Measurements from ENCODE around the gene IL6ST.
"Not testable (repeated sequence)": the region's sequence is repeated elsewhere in the genome, so short reads cannot be mapped to it uniquely, and the experiment has no call there.

IL6ST gene

GRCh38 chr5:56003679-56004078 is 8.9 kb upstream of the IL6ST start:
- DNase-seq (ENCODE audit: low read depth) = no peak

GRCh38 chr5:56003179-56003578 is 8.4 kb upstream of the IL6ST start:
- DNase-seq (ENCODE audit: low read depth) = no peak

GRCh38 chr5:56002303-56002702 is 7.5 kb upstream of the IL6ST start:
- DNase-seq (ENCODE audit: low read depth) = no peak

- not testable (repeated sequence) for DNase-seq (ENCODE audit: low read depth)
Measured at GRCh38 chr5:56000221-56000620, 5.5 kb upstream of the IL6ST start.

- DNase-seq (ENCODE audit: low read depth) = no peak
Measured at GRCh38 chr5:55998966-55999365, 4.2 kb upstream of the IL6ST start.

- DNase-seq (ENCODE audit: low read depth) = peak; percentile 24
Measured at GRCh38 chr5:55997742-55998351, 3.1 kb upstream of the IL6ST start.

GRCh38 chr5:55994998-55995914 is 493 bp upstream of the IL6ST start:
- peak; percentile 96 for DNase-seq (ENCODE audit: low read depth)

- DNase-seq (ENCODE audit: low read depth) = no peak
Measured at GRCh38 chr5:55993731-55994494, 850 bp downstream of the IL6ST start.

GRCh38 chr5:55993013-55993412 is 1.8 kb downstream of the IL6ST start:
- DNase-seq (ENCODE audit: low read depth) = no peak

GRCh38 chr5:55991768-55992486 is 2.8 kb downstream of the IL6ST start:
- DNase-seq (ENCODE audit: low read depth) = no peak

GRCh38 chr5:55990895-55991294 is 3.9 kb downstream of the IL6ST start:
- DNase-seq (ENCODE audit: low read depth) = not testable (repeated sequence)

- no peak for DNase-seq (ENCODE audit: low read depth)
Measured at GRCh38 chr5:55989860-55990259, 4.9 kb downstream of the IL6ST start.

GRCh38 chr5:55988979-55989638 is 5.7 kb downstream of the IL6ST start:
- no peak for DNase-seq (ENCODE audit: low read depth)

GRCh38 chr5:55988428-55988827 is 6.3 kb downstream of the IL6ST start:
- not testable (repeated sequence) for DNase-seq (ENCODE audit: low read depth)

- no peak for DNase-seq (ENCODE audit: low read depth)
Measured at GRCh38 chr5:55986931-55987330, 7.8 kb downstream of the IL6ST start.

GRCh38 chr5:55985181-55985580 is 9.6 kb downstream of the IL6ST start:
- no peak for DNase-seq (ENCODE audit: low read depth)

- DNase-seq (ENCODE audit: low read depth) = no peak
Measured at GRCh38 chr5:55983986-55984385, 10.8 kb downstream of the IL6ST start.

GRCh38 chr5:55982957-55983381 is 11.8 kb downstream of the IL6ST start:
- DNase-seq (ENCODE audit: low read depth) = no peak

GRCh38 chr5:55973296-55973695 is 21.5 kb downstream of the IL6ST start:
- DNase-seq (ENCODE audit: low read depth) = no peak

GRCh38 chr5:55969956-55970355 is 24.8 kb downstream of the IL6ST start:
- DNase-seq (ENCODE audit: low read depth) = no peak

- DNase-seq (ENCODE audit: low read depth) = no peak
Measured at GRCh38 chr5:55966284-55966683, 28.5 kb downstream of the IL6ST start.

Measured in stimulated activated CD4-positive, alpha-beta T cell treated with anti-CD3 and anti-CD28 coated beads, Interleukin-2, amount 100 ng/mL, for 4 hours (primary cell).